ENCODE data around the gene NFATC2IP.
A peak's percentile ranks its signal among the peaks of the same experiment; 100 is the strongest.
"Not testable (repeated sequence)": the region's sequence is repeated elsewhere in the genome, so short reads cannot be mapped to it uniquely, and the experiment has no call there.

The NFATC2IP gene

DNA sequence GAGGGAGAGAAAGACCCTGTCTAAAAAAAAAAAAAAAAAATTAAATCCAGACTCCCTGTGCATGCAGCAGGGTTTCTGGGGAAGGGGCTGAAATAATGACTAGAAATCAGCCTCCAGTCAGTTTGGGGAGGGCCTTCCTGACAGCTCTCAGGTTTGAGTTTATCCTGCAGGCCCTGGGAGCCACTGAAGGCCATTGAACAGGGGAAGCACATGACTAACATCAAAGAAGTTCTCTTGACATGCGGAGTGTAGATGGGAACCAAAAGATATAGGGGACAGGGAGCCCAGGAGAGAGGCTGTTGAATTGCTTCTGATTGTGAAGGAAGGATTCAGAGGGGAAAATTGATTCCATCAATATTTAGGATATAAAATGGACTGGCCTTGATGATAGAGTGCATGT is 22.9 kb upstream of the NFATC2IP start:
- no peak for DNase-seq

DNA sequence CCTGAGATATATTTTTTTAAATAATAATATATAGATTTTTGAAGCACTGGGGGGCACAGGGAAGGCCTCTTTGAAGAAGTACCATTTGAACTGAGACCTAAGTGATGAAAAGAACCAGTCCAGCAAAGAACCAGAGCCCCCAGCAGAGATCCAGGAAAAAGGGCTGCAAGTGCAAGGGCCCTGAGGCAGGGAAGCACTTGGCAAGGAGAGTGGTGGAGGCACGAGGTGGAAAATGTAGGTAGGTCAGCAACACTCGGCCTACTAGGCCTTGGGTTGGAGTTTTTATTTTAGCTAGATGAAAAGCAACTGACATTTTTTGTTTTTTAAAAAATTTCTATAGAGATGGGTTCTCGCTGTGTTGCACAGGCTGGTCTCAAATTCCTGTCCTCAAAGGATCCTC is 20.5 kb upstream of the NFATC2IP start:
- no peak for DNase-seq

DNA sequence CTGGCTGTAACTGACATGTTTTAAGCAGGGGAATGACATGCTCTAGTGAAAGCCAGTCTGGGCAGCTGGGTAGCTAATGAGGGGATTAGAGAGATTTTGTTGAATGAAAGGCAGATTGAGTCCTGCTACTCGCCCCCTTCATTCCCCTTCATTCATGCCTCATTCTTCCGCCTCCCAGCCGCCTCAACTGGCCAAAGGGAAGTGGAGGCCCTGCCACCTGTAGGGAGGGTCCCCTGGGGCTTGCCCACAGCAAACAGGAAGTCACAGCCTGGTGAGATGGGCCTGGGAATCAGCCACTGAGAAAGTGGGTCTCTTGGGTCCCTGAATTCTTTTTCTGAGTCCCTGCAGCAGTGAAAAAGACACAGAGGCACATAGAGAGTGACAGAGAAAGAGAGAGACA is 20.1 kb upstream of the NFATC2IP start:
- DNase-seq, result no peak

DNA sequence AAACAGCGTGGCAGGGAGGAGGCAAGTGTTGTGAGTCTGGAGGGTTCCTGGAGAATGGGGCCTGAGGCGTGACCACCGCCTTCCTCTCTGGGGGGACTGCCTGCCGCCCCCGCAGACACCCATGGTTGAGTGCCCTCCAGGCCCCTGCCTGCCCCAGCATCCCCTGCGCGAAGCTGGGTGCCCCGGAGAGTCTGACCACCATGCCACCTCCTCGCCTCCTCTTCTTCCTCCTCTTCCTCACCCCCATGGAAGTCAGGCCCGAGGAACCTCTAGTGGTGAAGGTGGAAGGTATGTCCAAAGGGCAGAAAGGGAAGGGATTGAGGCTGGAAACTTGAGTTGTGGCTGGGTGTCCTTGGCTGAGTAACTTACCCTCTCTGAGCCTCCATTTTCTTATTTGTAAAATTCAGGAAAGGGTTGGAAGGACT is 18.9 kb upstream of the NFATC2IP start, which contains the start of gene CD19:
Gene CD19, plus strand, starts transcription at position 171 of the 425 bp plus-strand sequence. Its CDS starts 30 bp downstream, at position 201.
- DNase-seq, result no peak

DNA sequence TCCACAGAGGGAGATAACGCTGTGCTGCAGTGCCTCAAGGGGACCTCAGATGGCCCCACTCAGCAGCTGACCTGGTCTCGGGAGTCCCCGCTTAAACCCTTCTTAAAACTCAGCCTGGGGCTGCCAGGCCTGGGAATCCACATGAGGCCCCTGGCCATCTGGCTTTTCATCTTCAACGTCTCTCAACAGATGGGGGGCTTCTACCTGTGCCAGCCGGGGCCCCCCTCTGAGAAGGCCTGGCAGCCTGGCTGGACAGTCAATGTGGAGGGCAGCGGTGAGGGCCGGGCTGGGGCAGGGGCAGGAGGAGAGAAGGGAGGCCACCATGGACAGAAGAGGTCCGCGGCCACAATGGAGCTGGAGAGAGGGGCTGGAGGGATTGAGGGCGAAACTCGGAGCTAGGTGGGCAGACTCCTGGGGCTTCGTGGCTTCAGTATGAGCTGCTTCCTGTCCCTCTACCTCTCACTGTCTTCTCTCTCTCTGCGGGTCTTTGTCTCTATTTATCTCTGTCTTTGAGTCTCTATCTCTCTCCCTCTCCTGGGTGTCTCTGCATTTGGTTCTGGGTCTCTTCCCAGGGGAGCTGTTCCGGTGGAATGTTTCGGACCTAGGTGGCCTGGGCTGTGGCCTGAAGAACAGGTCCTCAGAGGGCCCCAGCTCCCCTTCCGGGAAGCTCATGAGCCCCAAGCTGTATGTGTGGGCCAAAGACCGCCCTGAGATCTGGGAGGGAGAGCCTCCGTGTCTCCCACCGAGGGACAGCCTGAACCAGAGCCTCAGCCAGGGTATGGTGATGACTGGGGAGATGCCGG is 18.2 kb upstream of the NFATC2IP start:
- no peak for DNase-seq

DNA sequence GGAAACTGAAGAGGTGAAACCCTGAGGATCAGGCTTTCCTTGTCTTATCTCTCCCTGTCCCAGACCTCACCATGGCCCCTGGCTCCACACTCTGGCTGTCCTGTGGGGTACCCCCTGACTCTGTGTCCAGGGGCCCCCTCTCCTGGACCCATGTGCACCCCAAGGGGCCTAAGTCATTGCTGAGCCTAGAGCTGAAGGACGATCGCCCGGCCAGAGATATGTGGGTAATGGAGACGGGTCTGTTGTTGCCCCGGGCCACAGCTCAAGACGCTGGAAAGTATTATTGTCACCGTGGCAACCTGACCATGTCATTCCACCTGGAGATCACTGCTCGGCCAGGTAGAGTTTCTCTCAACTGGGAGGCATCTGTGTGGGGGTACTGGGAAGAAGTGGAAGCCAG is 17.6 kb upstream of the NFATC2IP start:
- no peak for DNase-seq

DNA sequence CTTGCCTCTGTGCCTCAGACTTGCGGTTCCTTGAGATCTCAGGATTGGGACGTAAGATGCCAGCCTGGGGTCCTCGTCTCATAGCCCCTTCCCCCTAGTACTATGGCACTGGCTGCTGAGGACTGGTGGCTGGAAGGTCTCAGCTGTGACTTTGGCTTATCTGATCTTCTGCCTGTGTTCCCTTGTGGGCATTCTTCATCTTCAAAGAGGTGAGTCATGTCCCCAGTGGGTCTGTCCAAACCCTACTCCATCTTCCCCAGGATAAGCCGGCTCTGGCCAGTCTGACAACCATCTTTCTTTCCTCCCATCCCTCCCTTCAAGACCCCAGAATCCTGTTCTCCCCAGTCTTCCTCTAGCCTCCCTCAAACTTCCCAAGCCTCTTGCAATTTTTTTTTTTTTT is 15.4 kb upstream of the NFATC2IP start:
- no peak for DNase-seq

DNA sequence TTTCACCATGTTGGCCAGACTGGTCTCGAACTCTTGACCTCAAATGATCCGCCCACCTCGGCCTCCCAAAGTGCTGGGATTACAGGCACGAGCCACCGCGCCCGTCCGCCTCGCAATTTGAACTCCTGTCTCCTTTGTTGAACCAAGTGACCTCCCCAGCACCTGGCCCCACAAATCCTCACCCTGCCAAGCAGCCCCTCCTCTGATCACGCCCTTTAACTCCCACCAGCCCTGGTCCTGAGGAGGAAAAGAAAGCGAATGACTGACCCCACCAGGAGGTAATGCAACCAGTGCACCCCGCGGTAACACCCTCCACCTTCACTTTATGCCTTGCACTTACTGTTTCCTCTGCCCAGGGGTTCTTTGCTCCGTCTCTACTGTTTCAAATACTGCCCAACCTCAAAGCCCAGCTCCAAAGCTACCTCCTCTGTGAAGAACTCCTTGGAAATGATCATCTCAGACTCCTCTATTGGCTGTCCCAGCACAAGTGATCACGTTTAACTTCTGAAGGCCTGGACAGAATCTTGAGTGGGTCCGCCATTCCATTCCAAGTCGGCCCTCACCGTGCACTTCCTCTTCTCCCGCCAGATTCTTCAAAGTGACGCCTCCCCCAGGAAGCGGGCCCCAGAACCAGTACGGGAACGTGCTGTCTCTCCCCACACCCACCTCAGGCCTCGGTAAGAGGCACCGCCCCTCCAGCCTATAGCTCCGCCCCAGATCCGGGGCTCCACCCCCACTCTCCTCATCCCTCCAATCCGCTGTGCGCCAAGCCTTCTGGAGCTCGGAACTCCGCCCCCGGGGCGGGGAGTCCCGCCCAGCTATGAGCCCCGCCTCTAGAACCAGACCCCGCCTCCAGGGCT is 14.6 kb upstream of the NFATC2IP start:
- peak; percentile 48 for DNase-seq

DNA sequence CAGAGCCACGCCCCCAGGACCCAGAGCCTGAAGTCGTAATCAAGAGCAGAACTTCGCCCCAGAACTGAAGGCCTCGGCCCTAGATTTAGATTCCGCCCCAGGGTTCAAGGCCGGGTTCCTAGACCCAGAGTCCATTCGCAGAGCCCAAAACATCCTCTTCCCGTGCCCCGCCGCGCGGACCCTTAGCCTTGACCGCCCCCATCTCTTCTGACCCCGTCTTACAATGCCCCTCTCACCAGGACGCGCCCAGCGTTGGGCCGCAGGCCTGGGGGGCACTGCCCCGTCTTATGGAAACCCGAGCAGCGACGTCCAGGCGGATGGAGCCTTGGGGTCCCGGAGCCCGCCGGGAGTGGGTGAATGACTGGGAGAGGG is 14.0 kb upstream of the NFATC2IP start:
- DNase-seq, result no peak

DNA sequence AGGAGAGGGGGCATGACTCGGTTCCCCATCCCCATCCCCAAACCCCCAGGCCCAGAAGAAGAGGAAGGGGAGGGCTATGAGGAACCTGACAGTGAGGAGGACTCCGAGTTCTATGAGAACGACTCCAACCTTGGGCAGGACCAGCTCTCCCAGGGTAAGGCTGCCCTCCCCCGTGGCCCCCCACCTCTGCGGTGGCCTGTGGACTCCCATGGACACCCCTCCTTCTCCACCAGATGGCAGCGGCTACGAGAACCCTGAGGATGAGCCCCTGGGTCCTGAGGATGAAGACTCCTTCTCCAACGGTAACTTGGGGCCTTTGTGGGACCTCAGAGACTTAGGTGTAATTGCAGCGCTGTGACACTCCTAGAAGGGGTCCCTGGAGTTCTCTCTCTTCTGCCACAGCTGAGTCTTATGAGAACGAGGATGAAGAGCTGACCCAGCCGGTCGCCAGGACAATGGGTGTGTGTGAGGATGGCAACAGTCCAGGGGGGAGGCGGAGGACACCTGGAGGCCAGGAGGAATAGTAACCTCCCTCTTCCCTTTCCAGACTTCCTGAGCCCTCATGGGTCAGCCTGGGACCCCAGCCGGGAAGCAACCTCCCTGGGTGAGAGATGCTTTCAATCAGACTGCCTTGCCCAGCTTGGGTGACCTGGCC is 13.4 kb upstream of the NFATC2IP start:
- no peak for DNase-seq

DNA sequence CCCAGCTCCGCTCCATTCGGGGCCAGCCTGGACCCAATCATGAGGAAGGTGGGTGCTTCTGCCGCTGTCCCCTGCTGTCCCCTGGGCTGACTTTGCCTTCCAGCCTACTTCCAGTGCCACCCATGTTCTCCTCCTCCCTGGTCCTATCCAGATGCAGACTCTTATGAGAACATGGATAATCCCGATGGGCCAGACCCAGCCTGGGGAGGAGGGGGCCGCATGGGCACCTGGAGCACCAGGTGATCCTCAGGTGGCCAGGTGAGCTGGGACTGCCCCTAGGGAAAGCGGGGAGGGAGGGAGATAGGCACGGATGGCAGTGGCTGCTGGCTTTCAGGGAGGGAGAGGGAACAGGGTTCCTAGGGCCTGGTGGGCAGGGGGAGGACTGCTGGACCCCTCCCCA is 12.0 kb upstream of the NFATC2IP start:
- DNase-seq, result no peak

DNA sequence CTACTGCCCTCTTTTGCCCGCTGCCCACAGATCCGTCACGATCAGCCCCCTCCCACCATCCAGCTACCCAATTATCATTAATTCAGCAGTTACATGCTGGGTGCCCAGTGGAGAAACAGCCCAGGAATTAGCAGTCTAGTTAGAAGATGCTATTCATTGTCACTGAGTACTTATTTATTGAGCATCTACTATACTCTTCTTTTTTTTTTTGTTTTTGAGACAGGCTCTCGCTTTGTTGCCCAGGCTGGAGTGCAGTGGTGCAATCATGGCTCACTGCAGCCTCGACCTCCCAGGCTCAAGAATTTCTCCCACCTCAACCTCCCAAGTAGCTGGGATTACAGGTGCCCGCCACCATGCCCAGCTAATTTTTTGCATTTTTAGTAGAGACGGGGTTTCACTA is 10.9 kb upstream of the NFATC2IP start:
- DNase-seq, result not testable (repeated sequence)

DNA sequence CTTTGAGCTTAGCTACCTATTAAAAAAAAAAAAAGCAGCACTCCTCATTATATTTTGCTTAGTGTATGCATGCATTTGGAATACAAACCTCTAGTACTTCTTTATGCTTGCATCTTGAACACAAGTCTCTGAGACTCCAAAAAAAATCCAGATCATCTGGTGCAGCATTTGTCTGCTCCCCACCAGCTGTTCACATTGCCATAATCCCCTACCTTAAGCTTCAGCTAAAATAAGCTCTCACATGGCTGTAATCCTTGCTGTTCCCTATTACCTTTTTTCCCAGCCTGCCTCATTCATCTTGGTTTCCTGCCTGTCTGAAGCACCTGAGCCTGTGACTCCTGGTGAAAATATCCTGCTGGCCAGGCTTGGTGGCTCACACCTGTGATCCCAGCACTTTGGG is 7.5 kb upstream of the NFATC2IP start:
- no peak for DNase-seq

DNA sequence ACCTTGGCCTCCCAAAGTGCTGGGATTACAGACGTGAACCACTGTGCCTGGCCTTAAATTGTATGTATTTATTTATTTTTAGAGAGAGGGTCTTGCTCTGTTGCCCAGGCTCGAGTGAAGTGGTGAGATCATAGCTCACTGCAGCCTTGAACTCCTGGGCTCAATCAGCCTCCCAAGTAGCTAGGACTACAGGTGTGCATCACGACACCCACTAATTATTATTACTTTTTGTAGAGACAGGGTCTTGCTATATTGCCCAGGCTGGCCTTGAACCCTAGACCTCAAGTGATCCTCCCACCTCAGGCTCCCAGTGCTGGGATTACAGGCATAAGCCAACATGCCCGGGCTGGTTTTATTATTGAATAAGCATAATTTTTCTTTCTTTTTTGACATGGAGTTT is 4.1 kb upstream of the NFATC2IP start:
- no peak for DNase-seq

DNA sequence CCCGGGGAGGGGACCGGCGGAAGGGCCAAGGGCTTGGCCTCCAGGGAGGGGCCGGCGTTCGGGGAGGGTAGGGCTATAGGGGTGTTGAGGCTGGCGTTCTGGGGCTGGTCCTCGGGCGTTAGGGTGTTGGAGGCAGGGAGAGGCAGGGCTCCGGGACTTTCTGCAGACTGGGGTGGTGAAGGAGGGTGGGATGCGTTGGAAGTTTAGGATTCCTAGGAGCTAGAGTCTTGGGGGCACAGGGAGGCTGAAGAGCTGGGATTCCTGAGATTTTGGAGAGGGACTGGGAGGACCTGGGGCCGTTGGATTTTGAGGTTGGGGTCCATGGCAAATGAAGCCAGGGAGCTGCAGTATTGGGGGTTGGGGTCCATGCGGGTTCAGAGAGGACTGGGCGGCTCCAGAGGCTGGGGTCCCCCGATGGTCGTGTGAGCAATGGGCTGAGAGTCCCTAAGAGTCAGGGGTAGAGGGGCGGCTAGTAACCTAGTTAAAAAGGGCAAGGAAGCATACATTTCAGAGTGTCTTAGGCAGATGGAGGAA is 740 bp downstream of the NFATC2IP start:
- DNase-seq, result no peak

DNA sequence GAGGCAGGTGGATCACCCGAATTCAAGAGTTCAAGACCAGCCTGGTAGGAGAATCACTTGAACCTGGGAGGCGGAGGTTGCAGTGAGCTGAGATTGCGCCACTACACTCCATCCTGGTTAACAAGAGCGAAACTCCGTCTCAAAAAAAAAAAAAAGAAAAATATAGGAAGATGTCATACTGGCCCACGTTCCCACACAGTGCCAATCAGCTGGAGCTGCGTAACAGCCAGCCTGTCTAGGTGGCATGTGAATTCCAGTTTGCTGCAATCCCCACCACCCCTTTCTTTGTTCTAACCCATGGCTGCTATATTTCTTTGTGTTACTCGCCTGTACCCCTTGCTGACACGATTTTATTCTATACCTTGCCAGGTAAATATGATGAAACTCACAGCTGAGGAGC is 7.5 kb downstream of the NFATC2IP start:
- DNase-seq, result no peak

DNA sequence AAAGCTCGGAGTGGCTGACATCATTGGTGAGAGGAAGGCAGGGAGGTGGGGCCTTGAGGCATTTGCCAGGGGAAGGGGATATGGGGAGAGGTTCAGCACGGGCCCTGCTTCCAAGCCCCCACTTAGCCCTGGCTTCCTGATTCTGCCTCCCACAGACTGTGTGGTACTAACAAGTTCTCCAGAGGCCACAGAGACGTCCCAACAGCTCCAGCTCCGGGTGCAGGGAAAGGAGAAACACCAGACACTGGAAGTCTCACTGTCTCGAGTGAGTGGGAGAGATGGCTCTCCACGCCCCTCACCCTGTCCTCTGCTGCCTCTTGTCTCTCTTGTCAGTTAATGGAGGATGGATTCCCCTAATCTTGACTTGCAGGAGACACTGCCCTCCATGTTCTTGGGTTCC is 8.1 kb downstream of the NFATC2IP start:
- no peak for DNase-seq

DNA sequence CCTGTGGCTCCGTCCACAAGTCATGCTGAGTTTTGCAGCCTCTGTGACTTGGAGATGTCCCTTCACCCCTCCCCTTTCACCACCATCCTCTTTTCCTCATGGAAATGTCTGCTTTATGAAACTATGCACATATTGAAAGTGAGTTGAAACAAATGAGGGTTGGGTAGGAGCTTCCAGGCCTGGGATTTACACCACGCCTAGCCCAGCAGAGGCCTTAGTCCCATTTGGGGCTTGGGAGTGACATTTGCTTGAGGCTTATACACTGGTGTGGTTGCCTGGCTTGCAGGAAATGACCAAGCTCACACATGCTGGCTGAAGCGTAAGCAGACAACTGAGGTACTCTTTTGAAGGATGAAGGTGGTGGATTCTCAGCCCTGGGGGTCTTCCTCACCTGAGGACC is 13.3 kb downstream of the NFATC2IP start:
- DNase-seq, result no peak

DNA sequence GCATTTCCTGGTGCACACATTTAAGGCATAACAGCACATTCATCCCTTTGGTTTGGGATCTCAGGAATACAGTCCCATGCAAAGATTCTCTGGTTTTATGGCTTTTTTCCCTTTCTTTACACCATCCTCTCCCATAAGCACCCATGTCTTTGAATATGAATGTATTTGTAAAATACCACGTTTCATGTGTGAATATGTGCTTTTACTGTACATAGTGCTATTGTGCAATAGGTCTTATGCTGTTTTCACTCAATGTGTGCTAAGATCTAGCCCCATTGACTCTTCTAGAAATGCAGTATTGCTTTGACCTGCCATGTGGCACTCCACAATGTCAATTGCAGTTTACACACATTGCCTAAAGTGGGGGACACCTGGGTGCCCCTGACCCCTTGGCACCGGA is 13.8 kb downstream of the NFATC2IP start:
- no peak for DNase-seq

DNA sequence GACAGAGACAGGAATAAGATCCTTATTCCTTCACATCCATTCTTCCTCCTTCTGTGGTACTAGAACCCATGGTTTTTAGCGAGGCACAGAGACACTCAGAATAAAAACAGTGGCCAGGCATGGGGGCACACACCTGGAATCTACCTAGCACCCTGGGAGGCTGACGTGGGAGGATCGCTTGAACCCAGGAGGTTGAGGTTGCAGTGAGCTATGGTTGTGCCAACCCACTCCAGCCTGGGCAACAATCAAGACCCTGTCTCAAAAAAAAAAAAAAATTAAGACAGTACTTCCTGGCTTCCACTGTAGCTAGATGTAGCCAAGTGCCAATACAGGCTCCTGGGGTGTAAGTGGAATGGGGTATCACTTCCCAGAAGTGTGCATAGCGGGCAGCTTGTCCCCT is 16.4 kb downstream of the NFATC2IP start:
- DNase-seq, result no peak

DNA sequence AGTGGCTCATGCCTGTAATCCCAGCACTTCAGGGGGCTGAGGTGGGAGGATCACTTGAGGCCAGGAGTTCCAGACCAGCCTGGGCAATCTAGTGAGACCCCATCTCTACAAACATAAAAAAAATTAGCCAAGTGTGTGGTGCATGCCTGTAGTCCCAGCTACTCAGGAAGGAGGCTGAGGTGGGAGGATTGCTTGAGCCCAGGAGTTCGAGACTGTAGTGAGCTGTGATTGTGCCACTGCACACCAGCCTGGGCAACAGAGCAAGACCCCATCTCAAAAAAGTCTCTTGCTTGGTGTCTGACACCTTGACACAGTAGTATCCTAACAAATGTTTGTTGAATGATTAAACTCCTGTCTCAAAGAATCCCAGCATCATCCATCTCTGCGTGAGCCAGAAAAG is 19.0 kb downstream of the NFATC2IP start:
- DNase-seq, result not testable (repeated sequence)

DNA sequence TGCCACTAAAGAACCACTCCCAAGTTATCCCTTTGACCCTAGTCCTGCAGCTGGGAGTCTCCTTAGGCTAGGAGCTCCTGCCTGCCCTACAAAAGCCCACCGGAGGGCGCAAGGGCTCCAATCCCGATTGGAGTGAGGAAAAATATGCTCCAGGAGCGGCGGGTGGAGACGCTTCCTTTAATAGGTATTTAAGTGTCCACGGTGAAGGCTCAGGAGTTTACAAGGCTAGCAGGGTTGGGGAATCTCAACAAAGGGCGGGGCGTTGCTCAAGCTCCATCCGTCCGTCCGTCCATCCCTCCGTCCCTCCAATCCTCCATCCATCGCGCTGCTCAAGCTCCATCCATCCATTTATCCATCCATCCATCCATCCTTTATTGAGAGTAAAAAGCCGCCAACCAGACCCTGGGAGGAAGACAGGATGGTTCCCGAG is 23.3 kb downstream of the NFATC2IP start:
- peak; percentile 73 for DNase-seq

DNA sequence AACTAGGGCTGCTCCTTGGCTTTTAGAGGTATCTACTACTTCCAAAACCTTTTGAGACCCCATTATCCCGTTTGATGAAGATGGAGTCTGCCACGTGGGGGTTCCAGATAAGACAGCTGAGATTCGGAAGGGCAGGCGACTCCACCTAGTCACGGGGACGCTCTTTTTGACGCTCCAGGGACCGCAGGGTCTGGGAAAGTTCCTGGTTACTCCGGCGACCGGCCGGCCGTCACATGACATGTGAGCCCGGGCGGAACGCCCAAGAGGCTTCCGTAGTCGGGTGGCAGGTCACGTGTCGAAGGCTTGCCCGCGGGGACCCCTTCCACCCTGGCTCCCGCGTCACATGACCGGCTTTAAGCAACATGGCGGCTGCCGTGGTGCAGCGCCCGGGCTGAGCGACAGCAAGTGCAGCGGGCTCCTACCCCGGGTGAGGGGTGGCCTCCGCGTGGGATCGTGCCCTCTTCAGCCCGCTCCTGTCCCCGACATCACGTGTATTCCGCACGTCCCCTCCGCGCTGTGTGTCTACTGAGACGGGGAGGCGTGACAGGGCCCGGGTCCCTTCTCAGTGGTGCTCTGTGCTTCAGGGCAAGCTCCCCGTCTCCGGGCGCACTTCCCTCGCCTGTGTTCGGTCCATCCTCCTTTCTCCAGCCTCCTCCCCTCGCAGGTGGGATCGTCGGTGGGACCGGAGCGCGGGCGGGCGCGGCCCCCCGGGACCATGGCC is 23.9 kb downstream of the NFATC2IP start, which contains the start of gene SPNS1:
Gene SPNS1, plus strand, starts transcription at position 342 of the 721 bp plus-strand sequence. Its CDS starts 374 bp downstream, at position 716.
- DNase-seq, result peak; percentile 98
